Right ventricle myocardium inferior (tissue), 1 donor: ENCODE data around the gene AP2A2. TPM values are rescaled to one million over a fixed set of nuclear protein-coding genes. Genes with fewer than 3 reads are reported as not detected.

Experiments used
- ATAC-seq: fragments of 200-7000 bp; cut with Tn5 transposase; one replicate; pipeline ENCODE4 v1.9.1; 2020; ENCODE audit warnings: mild to moderate bottlenecking, moderate library complexity
- DNase-seq: peaks from one replicate; pipeline ENCODE4 v3.0.0; 2021; ENCODE audit errors: missing footprints
- intact Hi-C: fragments of 100-400 bp; cut with DNase I; formaldehyde crosslinking; loops from one replicate; pipeline ENCODE4 v1.11.0; 2022
- total RNA-seq: library from RNA; stranded (reverse); fragmentation: NEBNext Ultra II Directional; extraction: Animal tissue kit (Norgen Biotek cat#: 25700); gene quantifications from one replicate; pipeline ENCODE4 v1.2.1, GENCODE V29; 2021
- donor health status: DM: no; HTN: yes; CAD: no; lungs with severe emphysema.

Gene AP2A2
- total RNA-seq, 1 donor from 2014 or later, result 51.7 TPM

DNA sequence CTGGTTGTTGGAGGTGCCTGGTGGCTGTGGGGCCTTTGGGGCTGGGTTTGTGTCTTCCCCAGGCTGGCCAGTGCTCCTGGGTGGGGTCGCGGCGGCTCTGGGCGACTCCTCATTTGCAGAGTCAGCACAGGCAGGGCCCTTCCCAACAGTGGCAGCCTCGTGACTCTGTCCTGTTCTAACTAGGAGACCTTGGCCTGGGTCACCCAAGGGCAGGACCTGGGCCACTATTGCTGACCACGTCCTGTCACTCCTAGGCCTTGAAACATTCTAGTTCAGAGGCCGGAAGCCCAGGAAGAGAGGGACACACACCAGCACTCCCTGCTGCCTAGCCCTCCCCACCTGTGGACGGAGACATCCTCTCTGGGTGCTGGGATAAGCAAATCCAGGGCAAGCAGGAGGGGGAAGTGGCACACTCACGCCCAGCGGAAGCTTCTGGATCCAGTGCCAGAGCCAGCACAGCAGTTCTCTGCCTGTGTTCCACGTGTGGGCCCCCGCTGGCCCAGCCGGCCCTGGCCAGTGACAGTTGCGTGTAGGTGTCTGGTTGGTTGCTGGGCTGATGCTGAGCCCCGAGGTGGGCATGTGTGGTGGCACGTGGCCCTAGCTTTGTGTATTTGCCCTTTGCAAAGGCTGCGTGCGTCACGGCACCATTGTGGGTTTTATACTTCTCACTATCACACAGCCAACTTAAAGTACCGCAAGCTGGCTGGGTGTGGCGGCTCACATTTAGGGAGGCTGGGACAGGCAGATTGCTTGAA is 10.7 kb upstream of the AP2A2 start:
- ATAC-seq (peak; percentile 42), DNase-seq (peak; percentile 90)
- intact Hi-C loops, result loop anchor here (5.0 kb wide), 1 partner anchor 73 kb away; the partner anchor contains the start of genes POLR2L and TSPAN4

DNA sequence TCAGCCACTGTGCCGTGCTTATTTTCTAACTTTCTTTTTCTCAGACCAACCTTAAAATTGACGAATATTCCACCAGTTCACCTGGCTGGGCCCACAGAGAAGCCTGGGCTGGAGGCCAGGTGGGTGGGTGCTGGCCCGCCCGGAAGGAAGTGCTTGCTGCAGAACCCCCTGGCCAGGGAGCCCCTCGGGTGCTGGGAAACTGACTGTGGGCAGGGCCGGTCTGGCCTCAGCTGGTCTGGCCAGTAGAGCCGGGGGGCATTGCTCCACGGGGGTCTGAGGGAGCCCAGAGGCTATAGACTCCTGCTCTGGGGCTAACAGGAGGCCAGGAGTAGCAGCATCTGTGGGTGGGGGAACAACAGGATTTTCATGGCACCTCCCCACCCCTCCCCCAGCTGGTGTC is 8.2 kb upstream of the AP2A2 start:
- no peak for DNase-seq
- ATAC-seq, result no peak
- intact Hi-C loops, result no loop called here

DNA sequence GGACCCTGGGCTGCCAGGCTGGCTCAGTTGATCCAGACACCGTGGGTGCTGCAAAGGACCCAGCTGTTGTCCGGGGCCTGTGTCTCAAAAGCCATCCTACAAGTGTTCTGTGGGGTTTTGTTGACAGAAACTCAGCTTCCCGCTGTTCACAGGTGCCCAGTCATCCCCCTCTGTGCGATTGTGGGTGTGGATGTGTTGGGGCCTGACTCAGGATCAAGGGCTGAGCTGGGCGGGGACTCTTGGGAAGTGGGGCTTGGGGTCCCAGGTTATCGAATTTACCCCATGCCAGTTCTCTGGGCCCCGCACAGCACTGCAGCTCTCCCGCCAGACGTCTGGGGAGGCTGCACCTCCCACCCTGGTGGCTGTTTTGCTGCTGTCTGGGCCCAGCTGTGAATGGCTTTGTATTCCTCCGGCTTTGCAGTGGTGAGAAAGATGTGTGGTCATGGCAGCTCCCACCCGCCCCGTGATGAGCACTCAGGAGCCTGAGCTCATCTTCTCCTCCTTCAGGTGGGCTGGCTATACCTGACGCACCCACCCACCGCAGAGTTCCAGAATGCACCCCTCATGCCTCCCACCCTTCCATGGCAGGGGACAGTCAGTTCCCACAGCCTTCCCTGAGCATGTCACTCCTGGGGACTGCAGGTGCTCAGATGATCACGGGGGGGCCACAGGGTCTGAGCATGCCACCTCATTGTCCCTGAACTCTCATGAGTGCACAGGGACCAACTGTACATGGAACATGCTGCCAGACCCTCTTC is 3.6 kb upstream of the AP2A2 start:
- peak; percentile 4 for DNase-seq
- ATAC-seq, result no peak
- intact Hi-C loops, result no loop called here

DNA sequence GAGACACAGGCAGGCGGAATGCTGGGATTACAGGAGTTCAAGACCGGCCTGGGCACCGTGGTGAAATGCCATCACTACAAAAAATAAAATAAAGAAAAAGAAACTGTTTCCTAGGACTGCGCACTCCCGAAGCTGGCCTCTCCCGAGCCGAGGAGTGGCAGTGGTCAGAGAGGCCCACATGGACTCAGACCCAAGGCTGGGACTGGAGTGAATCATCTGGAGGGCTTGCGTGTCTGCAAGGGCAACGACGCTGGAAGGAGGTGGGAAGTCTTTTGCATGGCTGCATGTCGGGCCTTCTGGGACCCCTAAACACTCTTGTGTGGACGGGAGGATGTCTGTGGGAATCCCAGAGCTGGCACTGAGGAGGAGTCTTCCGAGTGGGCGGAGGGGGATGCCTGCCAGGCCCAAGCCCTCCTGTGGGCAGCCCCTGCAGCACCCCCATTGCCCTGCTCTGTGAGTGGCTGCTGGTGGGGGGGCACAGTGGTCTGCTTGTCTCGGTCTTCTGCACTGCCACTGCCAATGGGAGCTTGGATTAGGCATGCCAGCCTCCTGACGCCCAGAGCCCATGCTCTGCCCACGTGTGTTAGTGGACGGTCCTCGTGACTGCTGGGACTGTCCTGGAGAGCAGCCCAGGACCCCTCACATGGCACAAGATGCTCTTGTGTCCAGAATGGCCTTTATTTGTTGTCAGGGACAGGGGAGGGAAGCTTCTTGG is 1.8 kb upstream of the AP2A2 start:
- DNase-seq (no peak), ATAC-seq (no peak)
- intact Hi-C loops, result no loop called here

DNA sequence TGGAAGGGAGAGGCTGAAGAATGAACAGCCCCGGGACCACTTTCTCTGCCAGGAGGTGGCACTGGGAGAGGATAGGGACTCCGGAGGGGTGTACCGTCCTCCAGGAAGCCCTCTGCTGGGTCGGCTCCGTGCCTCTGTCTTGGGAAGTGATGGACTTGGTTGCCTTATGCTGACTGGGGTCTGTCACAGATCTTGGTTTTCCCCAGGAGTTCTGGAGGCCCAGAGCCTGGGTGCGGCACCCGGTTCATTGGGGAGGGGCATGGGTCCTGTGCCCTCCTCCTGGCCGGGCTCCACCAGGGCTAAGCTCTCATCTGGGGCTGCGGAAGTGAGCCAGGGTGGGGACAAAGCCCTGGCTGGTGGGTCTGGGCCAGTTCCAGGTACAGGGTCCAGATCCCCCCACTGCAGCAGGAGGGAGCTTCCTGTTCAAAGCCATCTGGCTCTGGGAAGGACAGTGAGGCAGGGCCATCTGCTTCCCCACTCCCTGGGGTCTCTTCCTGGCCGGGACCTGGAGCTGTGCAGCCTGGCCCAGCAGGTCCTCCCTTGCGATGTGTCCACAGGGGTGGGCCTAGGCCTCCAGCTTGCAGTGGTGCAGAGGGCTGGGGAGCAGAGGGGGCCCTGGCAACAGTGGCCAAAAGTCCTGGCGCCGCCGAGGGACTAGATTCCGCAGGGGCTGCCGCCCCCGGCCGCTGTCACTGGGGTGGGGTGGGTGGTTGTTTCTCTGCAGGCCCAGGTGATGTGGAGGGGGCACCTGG is 1.1 kb upstream of the AP2A2 start:
- intact Hi-C loops, result loop anchor here (5.0 kb wide), 3 partner anchors 53 to 128 kb away; partner anchors contain the start of genes POLR2L and TSPAN4
- DNase-seq (no peak), ATAC-seq (peak; percentile 16)

DNA sequence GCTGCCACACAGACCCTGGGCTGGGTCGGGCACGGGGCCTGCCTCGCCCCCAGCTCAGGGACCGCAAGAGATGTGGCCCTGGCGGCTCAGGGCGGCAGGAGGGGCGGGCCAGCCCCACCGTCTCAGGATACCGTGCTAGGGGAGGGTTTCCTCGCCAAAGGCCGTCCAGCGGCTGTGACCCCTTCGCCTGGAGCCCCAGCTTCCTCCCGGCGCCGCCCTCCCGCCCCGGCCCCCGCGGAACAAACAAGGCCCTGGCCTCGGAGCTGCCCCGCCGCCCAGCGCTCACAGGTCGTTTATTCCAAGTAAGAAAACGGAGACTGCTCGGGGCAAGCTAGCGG is 543 bp upstream of the AP2A2 start:
- intact Hi-C loops, result loop anchor here (5.0 kb wide), 3 partner anchors 52 to 127 kb away; partner anchors contain the start of genes POLR2L and TSPAN4
- DNase-seq, result no peak
- ATAC-seq, result peak; percentile 9

DNA sequence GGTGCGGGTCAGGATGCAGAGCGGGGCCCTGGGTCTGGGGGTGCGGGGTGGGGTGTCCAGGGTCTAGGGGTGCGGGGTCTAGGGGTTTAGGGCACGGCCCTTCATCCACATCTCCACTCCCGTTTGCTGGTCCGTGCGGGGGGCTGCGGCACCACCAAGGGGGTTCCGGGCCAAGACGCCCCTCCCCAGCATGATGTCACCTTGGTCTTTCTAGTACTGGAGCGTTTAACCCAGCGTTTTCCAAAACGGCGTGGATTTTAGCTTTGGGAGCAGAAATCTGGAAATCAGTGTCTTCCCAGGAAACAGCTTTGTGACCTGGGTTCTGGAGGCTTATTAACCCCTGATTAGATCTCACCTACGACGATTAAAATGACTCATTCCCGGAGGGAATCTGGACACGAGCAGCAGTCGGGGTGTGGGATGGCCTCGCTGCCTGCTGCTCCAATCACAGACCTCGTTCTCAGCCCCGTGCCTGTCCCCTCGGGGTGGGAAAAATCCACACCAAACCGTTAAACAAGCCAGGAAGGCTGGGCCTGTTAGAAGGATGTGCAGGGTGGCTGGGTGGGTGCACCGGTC is 759 bp downstream of the AP2A2 start:
- ATAC-seq (peak; percentile 27), DNase-seq (no peak)
- intact Hi-C loops, result loop anchor here (5.0 kb wide), 3 partner anchors 51 to 126 kb away; partner anchors contain the start of genes POLR2L and TSPAN4

DNA sequence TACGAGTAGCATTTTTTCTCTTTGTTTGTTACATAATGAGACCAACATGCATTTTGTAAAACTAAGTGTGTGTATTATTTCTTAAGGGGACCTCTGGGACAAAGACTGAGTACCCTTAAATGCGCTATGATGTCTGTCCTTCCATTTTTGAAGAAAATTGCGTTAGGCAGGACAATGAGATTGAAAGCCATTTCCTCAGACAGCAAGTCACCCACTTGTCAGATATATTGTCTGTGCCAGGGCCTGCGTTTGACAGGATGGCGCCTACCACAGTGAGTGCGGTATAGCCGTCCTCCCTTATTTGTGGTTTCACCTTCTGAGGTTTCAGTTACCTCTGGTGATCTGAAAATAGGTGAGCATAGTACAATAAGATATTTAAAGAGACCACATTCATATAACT is 2.2 kb downstream of the AP2A2 start:
- intact Hi-C loops, result loop anchor here (5.0 kb wide), 3 partner anchors 49 to 124 kb away; partner anchors contain the start of genes POLR2L and TSPAN4
- no peak for ATAC-seq
- DNase-seq, result no peak

DNA sequence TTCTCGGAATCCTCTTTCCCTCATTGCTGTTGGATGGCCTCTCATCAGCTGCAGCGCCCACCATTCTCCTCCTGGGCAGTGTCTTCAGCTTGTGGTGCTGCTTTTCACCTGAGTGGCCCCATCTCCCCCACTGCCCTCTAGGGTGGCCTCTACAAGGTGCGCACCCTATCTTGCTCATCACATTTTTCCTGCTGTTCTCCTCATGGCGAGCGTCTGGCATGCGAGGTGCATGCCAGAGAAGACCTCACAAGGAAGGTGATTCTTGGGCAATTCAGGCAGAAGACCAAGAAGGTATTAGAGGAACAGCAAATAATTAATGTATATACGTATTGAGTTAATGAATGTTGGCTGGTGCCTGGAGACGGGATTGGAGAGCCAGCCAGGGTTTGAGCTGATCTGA is 3.1 kb downstream of the AP2A2 start:
- intact Hi-C loops, result loop anchor here (5.0 kb wide), 3 partner anchors 49 to 124 kb away; partner anchors contain the start of genes POLR2L and TSPAN4

DNA sequence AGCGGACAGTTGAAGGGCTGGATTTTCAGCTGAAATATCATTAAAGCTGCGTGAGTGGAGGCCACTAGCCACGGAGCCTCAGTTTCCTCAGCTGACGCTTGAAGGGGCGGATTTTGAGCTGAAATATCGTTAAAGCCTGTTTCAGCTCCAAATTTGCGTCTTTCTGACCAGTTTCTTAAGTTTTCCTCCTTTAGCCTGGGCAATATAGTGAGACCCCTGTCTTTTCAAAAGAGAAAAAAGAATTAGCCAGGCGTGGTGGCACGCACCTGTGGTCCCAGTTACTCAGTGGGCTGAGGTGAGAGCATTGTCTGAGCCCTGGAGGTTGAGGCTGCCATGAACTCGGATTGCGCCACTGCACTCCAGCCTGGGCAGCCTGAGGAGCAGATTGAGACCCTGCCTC is 3.7 kb downstream of the AP2A2 start:
- intact Hi-C loops, result loop anchor here (5.0 kb wide), 3 partner anchors 48 to 123 kb away; partner anchors contain the start of genes POLR2L and TSPAN4
- DNase-seq, result no peak
- no peak for ATAC-seq

More for the DNA sequence above, 3.1 kb downstream of the AP2A2 start:
- ATAC-seq, result no peak
- no peak for DNase-seq

DNA sequence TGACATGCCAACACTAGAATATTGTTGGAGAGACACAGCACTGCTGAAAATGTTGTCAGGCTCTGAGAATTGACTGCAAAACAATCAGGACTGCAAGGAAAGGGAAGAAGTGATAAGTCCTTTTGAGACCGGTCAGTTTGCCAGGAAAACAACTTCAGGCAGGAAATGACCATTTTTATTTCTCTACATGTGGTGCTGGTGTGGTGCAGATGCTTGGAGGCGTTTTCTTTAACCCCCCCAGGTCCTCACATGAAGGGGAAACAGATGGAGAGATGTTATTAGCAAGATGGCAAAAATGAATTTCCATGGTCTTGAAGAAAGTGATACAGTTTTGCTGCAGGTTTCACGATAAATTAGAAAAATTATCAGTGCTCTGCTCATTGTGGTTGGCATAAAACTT is 5.7 kb downstream of the AP2A2 start:
- intact Hi-C loops, result no loop called here
- ATAC-seq, result no peak
- no peak for DNase-seq

DNA sequence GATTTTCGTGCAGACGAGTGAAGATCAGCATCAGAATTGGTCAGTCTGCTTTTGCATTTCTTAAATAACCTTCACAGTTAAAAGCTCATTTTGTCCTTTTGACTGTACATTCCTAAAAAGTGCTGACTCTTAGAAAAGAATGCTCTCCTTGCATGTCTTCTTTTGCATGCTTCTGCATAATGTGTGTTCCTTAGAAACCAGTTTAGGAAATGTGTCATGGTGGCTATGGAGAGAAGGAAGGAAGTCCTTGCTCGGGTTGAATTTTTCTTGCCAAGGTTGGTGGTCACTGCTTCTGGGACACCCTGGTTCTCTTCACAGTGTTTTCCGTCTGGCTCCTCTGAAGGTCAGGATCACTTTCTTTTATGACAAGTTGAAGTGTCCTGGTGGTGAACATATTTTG is 6.8 kb downstream of the AP2A2 start:
- ATAC-seq (peak; percentile 47), DNase-seq (no peak)
- intact Hi-C loops, result no loop called here

DNA sequence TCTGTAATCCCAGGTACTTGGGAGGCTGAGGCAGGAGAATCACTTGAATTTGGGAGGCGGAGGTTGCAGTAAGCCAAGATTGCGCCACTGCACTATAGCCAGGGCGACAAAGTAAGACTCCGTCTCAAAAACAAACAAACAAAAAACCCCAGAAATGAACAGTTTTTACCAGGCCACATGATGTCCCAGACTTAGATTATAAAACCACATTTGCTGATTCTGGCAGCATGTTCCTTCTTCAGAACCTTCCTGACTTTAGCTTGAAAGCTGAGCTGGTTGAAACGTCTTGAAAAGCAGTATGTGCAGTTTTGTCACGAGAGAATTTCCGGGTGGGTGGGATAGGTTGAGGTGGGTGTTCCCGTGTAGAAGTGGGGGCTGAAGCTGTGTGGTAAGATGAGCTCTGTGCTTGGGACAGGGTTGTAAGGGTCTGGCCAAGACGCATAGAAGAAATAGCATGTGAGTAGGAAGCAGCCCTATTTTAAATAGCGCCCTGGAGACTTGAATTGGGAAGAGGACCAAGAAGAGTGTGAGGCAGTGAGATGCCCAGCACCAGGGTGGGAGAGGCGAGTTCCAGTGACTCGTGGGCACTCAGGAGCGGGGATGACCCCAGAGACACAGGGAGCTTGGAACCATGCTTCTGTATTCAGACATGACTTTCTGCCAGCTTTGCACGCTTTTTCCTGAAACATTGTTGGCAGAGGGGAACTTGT is 7.6 kb downstream of the AP2A2 start:
- ATAC-seq, result peak; percentile 20
- no peak for DNase-seq
- intact Hi-C loops, result no loop called here

DNA sequence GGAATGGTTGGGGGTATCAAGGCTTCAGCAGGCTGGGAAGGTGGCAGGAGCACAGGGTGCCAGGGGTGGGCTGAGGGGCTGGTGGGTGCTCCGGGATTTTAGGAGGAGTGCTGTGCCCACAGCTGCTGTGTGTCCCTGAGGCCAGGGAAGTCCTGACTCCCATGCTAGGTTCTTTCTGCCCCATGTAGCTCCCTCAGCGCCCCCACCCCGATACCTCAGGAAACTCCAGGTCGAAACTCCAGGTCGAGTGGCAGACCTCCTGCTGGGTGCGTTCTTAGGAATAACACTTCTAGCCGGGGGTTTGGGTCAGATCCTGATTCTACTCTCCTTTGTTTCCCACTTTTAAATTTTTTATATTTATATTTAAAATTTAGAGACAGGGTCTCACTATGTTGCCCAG is 8.3 kb downstream of the AP2A2 start:
- DNase-seq (no peak), ATAC-seq (no peak)
- intact Hi-C loops, result no loop called here

DNA sequence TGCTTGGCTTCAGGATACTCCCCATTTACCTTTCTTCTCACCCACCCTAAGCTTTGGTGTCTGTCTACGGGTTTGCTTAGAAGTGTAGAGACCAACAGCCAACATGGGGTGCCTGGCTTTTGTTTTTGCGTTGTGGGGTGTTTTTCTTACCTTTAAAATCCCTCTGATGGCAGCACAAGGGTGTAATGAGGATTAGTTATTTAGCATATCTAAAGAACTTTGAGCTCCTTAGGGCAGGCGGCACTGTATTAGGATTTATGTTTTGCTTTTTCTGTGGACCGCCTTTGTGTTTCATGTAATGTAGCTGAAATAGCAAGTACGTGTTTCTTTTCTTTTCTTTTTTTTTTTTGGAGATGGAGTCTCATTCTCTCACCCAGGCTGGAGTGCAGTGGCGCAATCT is 8.9 kb downstream of the AP2A2 start:
- intact Hi-C loops, result no loop called here
- no peak for DNase-seq
- no peak for ATAC-seq

DNA sequence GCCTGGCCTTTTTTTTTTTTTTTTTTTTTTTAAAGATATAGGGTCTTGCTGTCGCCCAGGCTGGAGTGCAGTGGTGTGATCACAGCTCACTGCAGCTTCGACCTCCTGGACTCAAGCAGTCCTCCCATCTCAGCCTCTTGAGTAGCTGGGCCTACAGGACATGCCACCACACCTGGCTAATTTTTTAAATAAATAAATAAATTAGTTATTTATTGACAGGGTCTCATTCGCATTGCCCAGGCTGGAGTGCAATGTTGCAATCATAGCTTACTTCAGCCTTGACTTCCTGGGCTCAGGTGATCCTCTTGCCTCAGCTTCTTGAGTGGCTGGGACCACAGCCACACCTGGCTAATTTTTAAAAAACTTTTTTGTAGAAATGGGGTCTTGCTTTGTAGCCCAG is 10.5 kb downstream of the AP2A2 start:
- intact Hi-C loops, result no loop called here
- DNase-seq (no peak), ATAC-seq (no peak)

DNA sequence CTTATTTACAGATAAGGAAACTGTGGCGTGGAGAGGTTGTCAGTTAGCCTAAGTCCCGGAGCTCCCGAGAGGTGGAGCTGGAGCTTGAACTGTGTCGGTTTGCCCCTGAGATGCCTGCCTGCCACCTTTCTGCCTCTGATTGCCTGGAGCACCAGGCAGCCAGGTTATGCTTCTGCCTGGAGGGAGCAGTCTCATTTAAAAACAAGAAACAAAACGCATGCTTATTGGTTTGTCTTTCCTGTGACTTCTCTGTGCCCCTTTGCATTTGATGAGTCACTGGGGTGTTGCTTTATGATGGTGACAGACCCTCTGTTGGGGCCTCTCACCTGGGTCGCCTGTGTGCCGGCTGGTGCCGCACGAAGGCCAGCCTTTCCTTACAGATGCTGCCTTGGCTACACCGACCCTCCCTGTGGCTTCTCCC is 12.2 kb downstream of the AP2A2 start:
- intact Hi-C loops, result no loop called here
- ATAC-seq (no peak), DNase-seq (no peak)
